H1 (cell line): ENCODE results near the gene COL4A1. TPM values are rescaled to one million over a fixed set of nuclear protein-coding genes. Genes with fewer than 3 reads are reported as not detected.

ENCODE experiments used
- CTCF ChIA-PET: fragments of 300-600 bp; sonication (Branson Sonifier 250); formaldehyde crosslinking; loops from one replicate; lab custom pipeline; 2021; ENCODE audit not compliant: partially characterized antibody; lab: Charles Lee
- POLR2A ChIA-PET: fragments of 300-600 bp; sonication (Branson Sonifier 250); formaldehyde crosslinking; loops from one replicate; lab custom pipeline; 2021; ENCODE audit warnings: inconsistent platforms; ENCODE audit not compliant: partially characterized antibody; lab: Charles Lee
- DNase-seq, 2 experiments: peaks; one replicate each; pipeline versions ENCODE4 v3.0.0 to v3.0.0-alpha.2; 2010 to 2022; ENCODE audit warnings: low spot score in 2 of 2, low read depth in 1 of 2, mixed read lengths in 1 of 2
- FAIRE-seq: peaks from 2 replicates; lab custom pipeline; 2011; peaks lifted over from hg19 to GRCh38; lab: Jason Lieb, UNC
- H2AFZ ChIP-seq: 2 replicates; pipeline ENCODE4 v1.8.1; 2012; ENCODE audit warnings: low read length, inconsistent platforms
- H2AK5ac ChIP-seq: 2 replicates; pipeline ENCODE4 v1.6.1; 2013; ENCODE audit warnings: low read depth, low read length
- H2BK120ac ChIP-seq: replicated peaks from 2 replicates; pipeline ENCODE3; 2013; ENCODE audit warnings: low read depth, low read length, inconsistent platforms
- H2BK12ac ChIP-seq: 2 replicates; pipeline ENCODE4 v1.6.1; 2013; ENCODE audit warnings: low read depth, low read length
- H2BK15ac ChIP-seq: 2 replicates; pipeline ENCODE4 v1.6.1; 2013; ENCODE audit warnings: low read length
- H2BK20ac ChIP-seq: 2 replicates; pipeline ENCODE4 v1.6.1; 2013; ENCODE audit warnings: low read length
- H2BK5ac ChIP-seq: 2 replicates; pipeline ENCODE4 v1.6.1; 2013; ENCODE audit warnings: low read depth, low read length
- H3K14ac ChIP-seq: 2 replicates; pipeline ENCODE4 v1.6.1; 2013; ENCODE audit warnings: inconsistent platforms; ENCODE audit not compliant: insufficient read length
- H3K18ac ChIP-seq: 2 replicates; pipeline ENCODE4 v1.6.1; 2013; ENCODE audit warnings: low read length; ENCODE audit errors: extremely low read depth
- H3K23ac ChIP-seq: 2 replicates; pipeline ENCODE4 v1.6.1; 2013; ENCODE audit warnings: inconsistent platforms; ENCODE audit not compliant: insufficient read length
- H3K23me2 ChIP-seq: 2 replicates; pipeline ENCODE4 v1.6.1; 2013; ENCODE audit warnings: low read depth, low read length
- H3K27ac ChIP-seq: 2 replicates; pipeline ENCODE4 v1.6.1; 2011; ENCODE audit warnings: low read depth, low read length, inconsistent platforms
- H3K27me3 ChIP-seq, 4 experiments: replicated peaks in 1 of 4; 1 replicate in 1 of 4; 2 replicates in 3 of 4; pipeline versions ENCODE4 v1.6.1 to v1.8.1; 2011 to 2013; ENCODE audit warnings: low read length in 3 of 4, mild to moderate bottlenecking in 3 of 4, inconsistent platforms in 2 of 4, mixed read lengths in 2 of 4, moderate library complexity in 1 of 4; ENCODE audit not compliant: control insufficient read depth in 3 of 4, insufficient read depth in 3 of 4; ENCODE audit errors: extremely low read depth in 1 of 4
- H3K36me3 ChIP-seq, 4 experiments: 2 replicates each; pipeline versions ENCODE4 v1.6.1 to v1.8.1; 2011 to 2013; ENCODE audit warnings: mild to moderate bottlenecking in 4 of 4, low read length in 3 of 4, moderate library complexity in 2 of 4, control low read depth in 1 of 4, inconsistent platforms in 1 of 4; ENCODE audit not compliant: insufficient read depth in 4 of 4, control insufficient read depth in 2 of 4
- H3K4ac ChIP-seq: replicated peaks from 2 replicates; pipeline ENCODE3; 2013; ENCODE audit warnings: low read length, low read depth, mixed read lengths, inconsistent platforms; ENCODE audit not compliant: insufficient read length
- H3K4me1 ChIP-seq, 4 experiments: replicated peaks in 1 of 4; 1 replicate in 1 of 4; 2 replicates in 3 of 4; pipeline versions ENCODE4 v1.6.1 to v1.8.1; 2011 to 2013; ENCODE audit warnings: low read length in 3 of 4, inconsistent platforms in 2 of 4, mixed read lengths in 1 of 4; ENCODE audit not compliant: insufficient read depth in 4 of 4, control insufficient read depth in 3 of 4
- H3K4me2 ChIP-seq, 2 experiments: 2 replicates each; pipeline versions ENCODE4 v1.6.1 to v1.8.1; 2011 to 2013; ENCODE audit warnings: low read depth in 2 of 2, low read length in 2 of 2, control low read depth in 1 of 2, inconsistent platforms in 1 of 2, mild to moderate bottlenecking in 1 of 2; ENCODE audit not compliant: insufficient read depth in 1 of 2
- H3K4me3 ChIP-seq, 4 experiments: fragments of 200-600, 300-600 bp in 1 of 4; sonication (generic), shearing (Covaris generic), sonication (Bioruptor Twin) in 1 of 4; 2 replicates each; pipeline versions ENCODE4 v1.5.1 to v1.8.1; 2011 to 2016; ENCODE audit warnings: low read length in 4 of 4, low read depth in 3 of 4, control low read depth in 2 of 4, inconsistent platforms in 2 of 4, mild to moderate bottlenecking in 2 of 4, mixed read lengths in 1 of 4, moderate library complexity in 1 of 4; ENCODE audit not compliant: insufficient read depth in 2 of 4; ENCODE audit errors: extremely low read depth in 1 of 4
- H3K56ac ChIP-seq: replicated peaks from 2 replicates; pipeline ENCODE3; 2013; ENCODE audit warnings: low read depth, mild to moderate bottlenecking, mixed read lengths, low read length, inconsistent platforms; ENCODE audit not compliant: insufficient read length
- H3K79me1 ChIP-seq: 2 replicates; pipeline ENCODE4 v1.6.1; 2013; ENCODE audit warnings: low read depth, low read length, control low read depth
- H3K79me2 ChIP-seq, 2 experiments: 2 replicates each; pipeline versions ENCODE4 v1.6.1 to v1.8.1; 2012 to 2013; ENCODE audit warnings: low read length in 2 of 2, mild to moderate bottlenecking in 2 of 2, inconsistent platforms in 1 of 2; ENCODE audit not compliant: insufficient read depth in 2 of 2, control insufficient read depth in 1 of 2
- H3K9ac ChIP-seq, 4 experiments: replicated peaks in 1 of 4; 1 replicate in 1 of 4; 2 replicates in 3 of 4; pipeline versions ENCODE4 v1.6.1 to v1.8.1; 2011 to 2013; ENCODE audit warnings: low read depth in 3 of 4, low read length in 3 of 4, control low read depth in 2 of 4, mild to moderate bottlenecking in 2 of 4, moderate library complexity in 2 of 4, inconsistent platforms in 1 of 4; ENCODE audit errors: extremely low read depth in 1 of 4
- H3K9me3 ChIP-seq, 2 experiments: 2 replicates each; pipeline versions ENCODE4 v1.6.1 to v1.8.1; 2012 to 2013; ENCODE audit warnings: mild to moderate bottlenecking in 2 of 2, moderate library complexity in 2 of 2, control low read depth in 1 of 2, inconsistent platforms in 1 of 2, low read depth in 1 of 2, low read length in 1 of 2, mixed read lengths in 1 of 2; ENCODE audit not compliant: insufficient read depth in 2 of 2
- H4K20me1 ChIP-seq, 2 experiments: replicated peaks in 1 of 2; 2 replicates each; pipeline versions ENCODE3 to v1.8.1; 2011 to 2013; ENCODE audit warnings: inconsistent platforms in 2 of 2, low read length in 2 of 2, mild to moderate bottlenecking in 1 of 2; ENCODE audit not compliant: insufficient read depth in 2 of 2, control insufficient read depth in 1 of 2
- H4K5ac ChIP-seq: 2 replicates; pipeline ENCODE4 v1.6.1; 2013; ENCODE audit warnings: low read length, low read depth, mixed read lengths, inconsistent platforms; ENCODE audit not compliant: insufficient read length
- H4K8ac ChIP-seq: 2 replicates; pipeline ENCODE4 v1.8.0; 2013; ENCODE audit warnings: mild to moderate bottlenecking, moderate library complexity, low read length, inconsistent platforms; ENCODE audit not compliant: insufficient read depth; ENCODE audit errors: extremely low read depth
- H4K91ac ChIP-seq: replicated peaks from 2 replicates; pipeline ENCODE3; 2013; ENCODE audit warnings: low read length, mixed read lengths, inconsistent platforms; ENCODE audit not compliant: insufficient read length
- KDM1A ChIP-seq: fragments of 200-600, 300-600 bp; sonication (generic); IDR thresholded peaks from 2 replicates; pipeline ENCODE4 v1.7.1; 2016; ENCODE audit warnings: mild to moderate bottlenecking, low read length, borderline replicate concordance
- NRF1 ChIP-seq: IDR thresholded peaks from 2 replicates; pipeline ENCODE4 v1.6.1; 2011; ENCODE audit warnings: mild to moderate bottlenecking, low read depth, low read length, improper control_type of control experiment
- POLR2AphosphoS5 ChIP-seq: IDR thresholded peaks from 2 replicates; pipeline ENCODE4 v1.6.1; 2011; ENCODE audit warnings: low read depth, low read length
- YY1 ChIP-seq: IDR thresholded peaks from 2 replicates; pipeline ENCODE4 v1.6.1; 2011; ENCODE audit warnings: low read depth, mild to moderate bottlenecking, low read length
- ZNF274 ChIP-seq: IDR thresholded peaks from 2 replicates; pipeline ENCODE4 v1.7.0; 2012; ENCODE audit warnings: low read length, borderline replicate concordance; ENCODE audit errors: extremely low read depth
- WGBS, 2 experiments: shearing (Covaris generic) in 1 of 2; methylation state at CpG; one replicate each; pipeline versions ENCODE4 v1.1.6 to v1.1.7; 2013 to 2015; ENCODE audit warnings: low lambda C conversion rate in 2 of 2, mixed read lengths in 2 of 2, inconsistent platforms in 1 of 2, low coverage in 1 of 2, missing lambda C conversion rate in 1 of 2; ENCODE audit not compliant: insufficient replicate concordance in 2 of 2, insufficient coverage in 1 of 2, insufficient read length in 1 of 2; ENCODE audit errors: extremely low coverage in 1 of 2, missing lambda C conversion rate in 1 of 2; 5-methylcytosine and 5-hydroxymethylcytosine counted together
- polyA plus RNA-seq, 7 experiments: library from polyadenylated mRNA; depleted of rRNA in 3 of 7; stranded (reverse) in 5 of 7; unstranded in 2 of 7; fragments of >200 nt in 5 of 7; fragments of 200-250 nt in 2 of 7; gene quantifications; 1 replicate in 5 of 7; 2 replicates in 1 of 7; 4 replicates in 1 of 7; pipeline versions ENCODE4 v1.2.1 to v1.2.3, GENCODE V29; 2011 to 2013; ENCODE audit warnings: missing spikeins in 2 of 7, mixed read lengths in 2 of 7
- total RNA-seq: library from RNA; stranded (reverse); fragmentation: NEBNext Ultra II Directional; extraction: Animal tissue kit (Norgen Biotek cat#: 25700); gene quantifications from 2 replicates; pipeline ENCODE4 v1.2.1, GENCODE V29; 2021

Gene COL4A1
- total and polyA plus RNA-seq, 2 of the 8 experiments (the other 6 are each of a cell fraction or from before 2014, with no cell fraction given), result 30.7 to 82.0 TPM

DNA sequence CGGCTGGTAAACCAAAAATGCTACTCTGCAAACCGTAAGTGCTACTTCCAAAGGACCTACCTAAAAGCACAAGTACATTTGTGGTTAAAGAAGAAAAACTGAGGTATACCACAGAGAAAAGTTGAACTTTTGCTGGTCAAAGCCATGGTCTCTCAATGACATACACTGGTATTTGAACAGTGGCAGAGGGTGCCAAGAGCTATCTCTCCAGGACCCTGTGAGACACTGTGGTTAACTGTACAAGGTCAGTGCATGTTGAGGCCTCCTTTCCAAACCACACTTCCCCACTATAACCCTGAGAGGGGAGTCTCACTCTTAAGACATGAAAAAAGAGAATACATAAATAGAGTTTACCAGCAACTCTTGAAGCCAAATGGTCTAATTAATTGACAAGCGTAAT, 49.5 kb downstream of the COL4A1 start:
- TF ChIP-seq ZNF274 (no peak), YY1 (no peak), NRF1 (no peak), KDM1A (no peak), POLR2AphosphoS5 (no peak)
- H3K4me2 ChIP-seq, result no peak overlapping the region
- DNase-seq (no peak), FAIRE-seq (no peak)
- H3K36me3 ChIP-seq, result no peaks in the 10 kb centered on the region
- no peak overlapping the region for H3K27ac ChIP-seq
- no peak overlapping the region for H3K14ac ChIP-seq
- no peak overlapping the region for H3K56ac ChIP-seq
- H3K23me2 ChIP-seq, result no peaks in the 10 kb centered on the region
- H3K27me3 ChIP-seq, result no peaks in the 10 kb centered on the region; a peak in 1 of 7 replicates
- no peak overlapping the region for H4K5ac ChIP-seq
- H2BK12ac ChIP-seq, result no peak overlapping the region
- no peak overlapping the region for H4K91ac ChIP-seq
- H3K4ac ChIP-seq, result no peak overlapping the region
- no peaks in the 10 kb centered on the region for H4K20me1 ChIP-seq
- H3K23ac ChIP-seq, result no peak overlapping the region
- no peaks in the 10 kb centered on the region for H3K9me3 ChIP-seq
- no peak overlapping the region for H2AFZ ChIP-seq
- CTCF ChIA-PET, result interaction anchor here (0.6 to 0.8 kb wide), 3 partner anchors 10 to 205 kb away, joined by 3 read pairs; no protein-coding TSS in a partner anchor
- no peaks in the 10 kb centered on the region; the same call in 1 of the 2 replicates for H3K79me1 ChIP-seq
- H3K4me3 ChIP-seq, result no peak overlapping the region
- H2BK120ac ChIP-seq, result no peak overlapping the region
- no peak overlapping the region for H3K18ac ChIP-seq
- no peak overlapping the region for H2BK15ac ChIP-seq
- WGBS, 2 experiments, result 100% methylated on average over 3 of the region's 3 CpGs; no CpG with 5 or more reads in 1 of the 2 experiments
- H4K8ac ChIP-seq, result no peak overlapping the region
- POLR2A ChIA-PET, result no interaction called here
- H3K9ac ChIP-seq, result no peak overlapping the region
- no peak overlapping the region for H2BK20ac ChIP-seq
- peaks cover 2 to 8% (median 3%) of the 10 kb centered on the region in 4 experiments; a peak in 6 of 7 replicates for H3K4me1 ChIP-seq
- no peaks in the 10 kb centered on the region; a peak in 1 of 4 replicates for H3K79me2 ChIP-seq
- no peak overlapping the region for H2AK5ac ChIP-seq
- no peak overlapping the region for H2BK5ac ChIP-seq
